CD4-positive, alpha-beta T cell treated with Interleukin-6 for 4 hours (primary cell): ENCODE data around the gene API5.

Source experiments
- DNase-seq: peaks from one replicate; pipeline ENCODE4 v3.0.0-alpha.2; 2020; ENCODE audit warnings: mixed read lengths

The API5 gene

DNA sequence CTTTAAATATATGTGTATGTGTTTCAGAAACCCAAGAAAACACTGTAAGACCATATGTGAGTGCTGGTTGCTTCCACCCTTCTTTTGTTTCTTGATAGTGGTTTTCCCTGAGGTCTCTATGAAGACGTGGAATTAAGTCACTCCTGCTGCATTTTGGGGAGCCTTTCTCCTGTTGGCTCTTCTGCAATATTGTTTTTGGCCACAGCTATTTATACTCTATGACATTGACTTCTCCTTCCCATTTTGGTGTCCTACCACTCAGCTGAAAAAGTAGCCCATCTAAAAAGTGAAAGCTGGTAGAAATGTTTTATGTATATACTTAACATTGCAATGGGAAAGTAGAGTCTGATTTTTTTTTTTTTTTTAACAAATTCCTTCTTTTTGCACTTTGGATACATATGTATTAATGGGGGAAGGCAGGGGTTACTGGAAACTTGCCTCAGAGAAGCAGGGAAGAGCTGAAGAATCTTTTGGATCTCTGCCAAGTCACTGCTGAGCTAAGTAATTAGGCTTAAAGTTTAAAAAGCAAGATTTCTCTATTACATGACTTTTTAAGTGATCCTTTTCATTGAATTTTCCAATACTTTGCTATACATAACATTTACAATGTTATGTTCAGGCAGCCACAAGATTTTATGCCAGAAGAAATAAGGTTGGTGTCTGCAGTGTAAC, 48.7 kb downstream of the API5 start:
- no peak for DNase-seq

DNA sequence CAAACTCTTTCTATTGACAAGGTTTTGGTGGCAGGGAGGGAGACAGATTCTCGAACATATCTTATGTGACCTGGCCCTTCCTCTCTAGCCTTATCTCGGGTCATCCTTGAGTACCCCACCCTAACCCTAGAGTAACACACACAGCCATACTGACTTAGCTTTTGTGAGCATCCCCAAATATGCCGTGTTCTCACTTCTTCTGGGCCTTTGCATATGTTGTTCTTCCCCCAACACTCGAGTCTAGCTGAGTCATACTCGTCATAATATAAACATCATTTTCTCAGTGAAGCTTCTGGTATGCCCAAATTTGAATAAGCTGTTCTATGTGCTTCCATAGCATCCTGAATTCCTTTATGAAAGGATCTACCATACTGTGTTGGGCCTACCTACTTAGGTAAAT, 54.9 kb downstream of the API5 start:
- DNase-seq: no peak

DNA sequence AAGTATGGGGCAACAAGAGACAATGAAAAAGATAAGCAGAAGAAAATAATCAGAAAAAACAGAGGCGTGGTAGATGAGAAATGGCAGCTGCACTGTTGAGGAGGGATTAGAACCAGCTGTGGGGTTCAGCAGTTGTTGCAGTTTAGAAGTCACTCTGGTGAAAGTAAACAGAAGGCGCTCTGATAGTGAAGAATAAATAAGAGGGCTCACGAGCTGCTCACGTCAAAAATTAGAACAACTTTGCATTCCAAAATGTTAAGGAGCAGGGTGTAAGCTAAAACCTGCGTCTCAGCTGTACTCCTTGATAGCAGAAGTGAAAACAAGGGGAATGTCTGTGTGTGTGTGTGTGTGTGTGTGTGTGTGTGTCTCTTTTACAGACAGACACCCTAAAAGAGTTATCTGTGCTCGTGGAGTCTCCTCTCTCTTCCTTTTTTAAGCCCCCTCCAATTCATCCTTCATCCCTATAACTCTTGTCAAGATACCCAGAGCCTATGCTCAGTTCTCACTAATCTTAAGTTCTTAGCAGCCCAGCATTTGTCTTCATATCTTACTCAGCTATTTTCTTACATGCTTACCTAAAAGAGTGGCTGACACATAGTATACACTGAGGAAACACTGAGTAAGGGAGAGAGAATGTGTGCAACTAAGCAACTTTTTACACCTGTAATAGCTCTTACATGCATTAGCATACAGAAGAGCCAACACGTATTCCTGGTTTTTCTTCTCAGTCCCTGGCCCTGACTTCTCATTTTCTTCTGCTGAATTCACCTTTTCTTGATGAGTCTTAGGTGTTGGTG, 55.8 kb downstream of the API5 start:
- DNase-seq: no peak

DNA sequence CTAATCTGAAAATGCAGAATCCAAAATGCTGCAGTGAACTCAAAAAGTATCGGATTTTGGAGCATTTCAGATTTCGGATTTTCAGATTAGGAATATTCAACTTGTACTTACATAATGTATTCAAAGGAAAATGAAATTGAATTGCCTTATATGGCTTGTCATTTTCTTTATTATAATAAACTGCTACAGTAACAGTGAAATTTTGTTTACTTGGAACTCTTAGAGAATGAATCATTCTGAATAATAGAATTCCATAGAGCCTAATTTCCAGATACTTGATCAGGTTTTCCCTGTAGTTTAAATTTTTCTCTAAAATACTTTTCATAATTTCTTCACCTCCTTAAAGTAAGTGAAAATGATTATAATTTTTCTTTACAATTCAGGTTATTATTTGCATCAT, 64.3 kb downstream of the API5 start:
- no peak for DNase-seq

DNA sequence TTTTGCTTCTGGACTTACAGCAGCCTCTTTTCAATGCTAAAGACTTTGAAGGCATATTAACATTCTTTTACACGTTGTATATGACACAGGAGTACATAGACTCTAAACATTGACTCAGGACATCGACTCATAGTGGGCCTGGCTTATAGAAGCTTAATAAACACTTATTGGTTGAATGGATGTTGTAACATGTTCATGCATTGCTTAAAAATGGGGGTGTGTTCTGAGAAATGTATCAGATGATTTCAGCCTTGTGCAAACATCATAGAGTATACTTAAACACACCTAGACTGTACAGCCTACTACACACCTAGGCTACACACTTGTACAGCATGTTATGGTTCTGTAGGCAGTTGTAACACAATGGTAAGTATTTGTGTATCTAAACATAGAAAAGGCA, 64.8 kb downstream of the API5 start:
- DNase-seq: no peak

DNA sequence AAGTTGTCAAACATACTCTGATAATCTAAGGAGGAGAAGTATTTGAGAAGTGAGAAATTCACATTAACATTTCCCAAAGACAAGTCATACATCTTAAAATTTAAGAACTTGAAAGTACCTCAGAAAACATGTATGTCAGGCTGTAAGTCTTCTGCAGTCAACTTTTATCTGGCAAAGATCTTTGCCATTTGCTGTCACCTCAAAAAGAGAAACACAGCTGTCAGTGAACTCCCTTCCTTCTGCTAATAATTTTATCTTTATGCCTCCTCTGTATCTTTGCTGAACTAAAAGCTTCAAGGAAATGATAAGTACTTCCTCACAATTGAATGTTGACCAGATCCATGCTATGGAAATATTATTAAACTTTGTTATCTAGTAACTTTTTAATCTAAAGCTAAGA, 65.6 kb downstream of the API5 start:
- DNase-seq: no peak

DNA sequence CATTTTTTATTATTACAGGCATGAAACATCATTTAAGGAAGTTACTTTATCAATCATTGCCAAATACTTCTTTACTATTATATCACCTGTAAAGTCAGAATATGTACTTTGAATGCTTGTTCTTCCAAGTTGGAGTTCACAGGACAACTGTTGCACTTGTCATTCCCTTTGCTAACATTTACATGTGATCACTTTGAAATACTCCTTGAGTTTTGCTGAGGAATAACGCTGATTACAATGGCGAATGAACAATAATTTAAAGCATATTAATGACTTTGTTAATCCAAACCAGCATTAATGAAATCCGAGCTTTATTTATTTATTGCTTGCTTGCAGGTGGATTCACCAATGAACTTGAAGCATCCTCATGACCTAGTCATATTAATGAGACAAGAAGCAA, 67.1 kb downstream of the API5 start:
- DNase-seq: no peak

DNA sequence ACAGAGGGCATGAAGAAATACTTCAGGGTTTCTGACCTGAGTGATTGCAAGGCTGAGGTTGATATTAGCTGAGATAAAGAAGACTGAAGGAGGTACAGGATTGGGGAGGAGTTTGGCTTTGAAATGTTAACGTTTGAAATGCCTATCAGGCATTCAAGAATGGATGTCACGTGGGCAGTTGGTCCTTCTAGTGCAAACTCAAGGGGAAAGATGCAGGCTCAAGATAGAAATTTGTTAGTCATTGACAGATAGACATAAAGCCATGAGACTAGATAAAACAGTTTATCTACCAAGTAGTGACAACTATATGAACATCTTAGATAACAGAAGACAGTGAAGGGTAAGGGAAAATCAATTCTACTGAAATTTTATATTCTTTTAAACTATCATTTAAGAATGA, 70.0 kb downstream of the API5 start:
- no peak for DNase-seq

DNA sequence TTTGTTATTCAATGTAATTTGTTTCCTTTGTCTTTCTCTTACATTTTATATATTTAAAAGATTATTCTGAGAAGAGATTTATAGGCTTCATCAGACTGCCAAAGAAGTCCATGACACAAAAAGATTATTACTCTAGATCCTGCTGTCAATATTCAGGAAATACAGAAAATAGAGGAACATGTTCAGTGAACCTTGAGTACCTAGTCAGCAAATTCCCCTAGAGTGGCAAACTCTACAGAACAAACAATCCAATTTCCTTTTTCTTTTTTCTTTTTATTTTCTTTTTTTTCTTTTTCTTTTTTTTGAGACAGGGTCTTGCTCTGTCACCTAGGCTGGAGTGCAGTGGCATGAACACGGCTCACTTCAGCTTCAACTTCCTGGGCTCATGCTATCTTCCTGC, 70.8 kb downstream of the API5 start:
- DNase-seq: no peak

DNA sequence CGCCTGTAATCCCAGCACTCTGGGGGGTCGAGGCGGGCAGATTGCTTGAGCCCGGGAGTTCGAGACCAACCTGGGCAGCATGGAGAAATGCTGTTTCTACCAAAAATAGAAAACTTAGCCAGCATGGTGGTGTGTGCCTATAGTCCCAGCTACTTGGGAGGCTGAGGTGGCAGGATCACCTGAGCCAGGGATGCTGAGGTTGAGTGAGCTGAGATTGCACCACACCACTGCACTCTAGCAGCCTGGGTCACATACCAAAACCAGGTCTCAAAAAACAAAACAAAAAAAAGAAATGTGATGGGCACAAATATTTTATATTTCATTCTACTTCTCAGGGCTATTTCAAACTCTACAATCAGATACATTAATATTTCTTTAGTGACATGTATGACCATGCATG, 72.6 kb downstream of the API5 start:
- no peak for DNase-seq

DNA sequence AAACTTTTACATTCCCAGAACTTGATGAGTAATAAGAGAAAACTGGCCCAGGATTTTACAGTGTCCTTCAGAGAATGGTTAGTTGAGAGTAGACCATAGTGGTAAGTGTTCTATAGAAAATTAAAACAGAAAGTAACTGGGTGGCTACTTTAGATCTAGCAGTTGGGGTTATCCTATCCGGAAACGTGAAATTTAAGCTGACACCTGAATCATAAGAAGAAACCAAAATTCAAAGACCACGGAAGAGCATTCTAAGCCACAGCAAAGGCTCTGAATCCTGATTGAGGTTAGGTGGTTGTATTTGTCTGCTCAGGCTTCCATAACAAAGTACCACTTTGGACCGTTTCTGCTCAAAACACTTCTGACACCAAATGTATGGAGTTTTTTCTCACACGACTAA, 80.9 kb downstream of the API5 start:
- DNase-seq: no peak

DNA sequence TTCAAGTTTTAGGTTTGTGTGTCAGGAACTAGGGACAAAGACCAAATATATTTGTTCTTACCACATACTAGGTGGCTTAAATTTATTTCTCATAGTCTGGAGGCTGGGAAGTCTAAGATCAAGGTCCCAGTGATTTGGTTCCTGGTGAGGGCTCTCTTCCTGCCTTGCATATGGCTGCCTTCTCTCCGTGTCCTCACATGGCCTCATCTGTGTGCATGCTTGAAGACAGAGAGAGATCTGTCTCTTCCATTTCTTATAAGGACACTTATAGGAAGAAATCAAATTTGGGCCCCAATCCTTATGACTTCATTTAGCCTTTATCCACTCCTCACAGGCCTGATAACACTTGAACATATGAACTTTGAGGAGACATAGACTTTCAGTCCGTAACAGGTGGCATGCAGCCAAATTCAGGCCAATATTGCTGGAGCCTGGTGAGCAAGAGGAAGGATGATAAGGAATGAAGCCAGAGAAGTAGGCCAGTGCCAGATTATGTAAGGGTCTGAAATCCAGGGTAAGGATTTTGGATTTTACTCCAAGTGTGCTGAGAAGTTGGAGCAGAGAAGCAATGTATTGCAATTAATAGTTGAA, 82.1 kb downstream of the API5 start:
- DNase-seq: no peak
